Measurements from ENCODE around the gene RAPGEF3.

Gene RAPGEF3

GRCh38 chr12:47789712-47790489 lies 31.2 kb upstream of the RAPGEF3 start:
- DNase-seq (ENCODE audit: low spot score): no peak

GRCh38 chr12:47789141-47789540 lies 30.5 kb upstream of the RAPGEF3 start:
- DNase-seq (ENCODE audit: low spot score): no peak

GRCh38 chr12:47787596-47788319 lies 29.1 kb upstream of the RAPGEF3 start:
- no peak for DNase-seq (ENCODE audit: low spot score)

GRCh38 chr12:47786662-47787280 lies 28.1 kb upstream of the RAPGEF3 start:
- DNase-seq (ENCODE audit: low spot score): no peak

GRCh38 chr12:47785887-47786661 lies 27.4 kb upstream of the RAPGEF3 start:
- no peak for DNase-seq (ENCODE audit: low spot score)

GRCh38 chr12:47785036-47785886 lies 26.6 kb upstream of the RAPGEF3 start:
- DNase-seq (ENCODE audit: low spot score): no peak

GRCh38 chr12:47783821-47784819 lies 25.4 kb upstream of the RAPGEF3 start:
- no peak for DNase-seq (ENCODE audit: low spot score)

GRCh38 chr12:47783024-47783755 lies 24.5 kb upstream of the RAPGEF3 start:
- DNase-seq (ENCODE audit: low spot score): no peak

GRCh38 chr12:47782372-47782770 lies 23.7 kb upstream of the RAPGEF3 start:
- DNase-seq (ENCODE audit: low spot score): no peak

GRCh38 chr12:47781479-47782371 lies 23.0 kb upstream of the RAPGEF3 start:
- DNase-seq (ENCODE audit: low spot score): no peak

- no peak for DNase-seq (ENCODE audit: low spot score)
Measured at GRCh38 chr12:47779943-47780504, 21.3 kb upstream of the RAPGEF3 start.

GRCh38 chr12:47779301-47779942 lies 20.7 kb upstream of the RAPGEF3 start:
- peak; percentile 93 for DNase-seq (ENCODE audit: low spot score)

- DNase-seq (ENCODE audit: low spot score): peak; percentile 71
Measured at GRCh38 chr12:47778881-47779280, 20.2 kb upstream of the RAPGEF3 start.

GRCh38 chr12:47777741-47778558 lies 19.3 kb upstream of the RAPGEF3 start:
- peak; percentile 99 for DNase-seq (ENCODE audit: low spot score)

GRCh38 chr12:47777151-47777550 lies 18.5 kb upstream of the RAPGEF3 start:
- no peak for DNase-seq (ENCODE audit: low spot score)

GRCh38 chr12:47776471-47777143 lies 17.9 kb upstream of the RAPGEF3 start:
- no peak for DNase-seq (ENCODE audit: low spot score)

All from globus pallidus (tissue), 1 donor.